Measurements from ENCODE around the gene RAB2B.

DNA sequence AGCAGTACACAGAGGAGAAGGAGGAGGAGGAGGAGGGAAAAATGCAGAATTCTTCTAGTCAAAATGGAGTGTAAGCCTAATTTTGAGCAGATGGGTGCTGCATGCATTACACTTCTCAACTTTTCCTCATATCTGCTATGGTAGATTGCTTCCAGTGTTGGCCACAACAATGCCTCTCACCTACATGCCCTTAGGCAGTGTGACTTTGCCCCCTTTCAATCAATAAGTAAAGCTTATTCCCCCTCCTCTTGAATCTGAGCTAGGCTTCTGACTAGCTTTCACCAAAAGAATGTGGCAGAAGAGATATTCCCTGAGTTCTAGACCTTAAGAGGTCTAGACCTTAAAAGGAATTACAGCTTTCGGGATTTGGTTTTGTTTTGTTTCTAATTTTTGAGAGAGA lies 37.6 kb upstream of the RAB2B start:
- TF ChIP-seq, protein P1, sequence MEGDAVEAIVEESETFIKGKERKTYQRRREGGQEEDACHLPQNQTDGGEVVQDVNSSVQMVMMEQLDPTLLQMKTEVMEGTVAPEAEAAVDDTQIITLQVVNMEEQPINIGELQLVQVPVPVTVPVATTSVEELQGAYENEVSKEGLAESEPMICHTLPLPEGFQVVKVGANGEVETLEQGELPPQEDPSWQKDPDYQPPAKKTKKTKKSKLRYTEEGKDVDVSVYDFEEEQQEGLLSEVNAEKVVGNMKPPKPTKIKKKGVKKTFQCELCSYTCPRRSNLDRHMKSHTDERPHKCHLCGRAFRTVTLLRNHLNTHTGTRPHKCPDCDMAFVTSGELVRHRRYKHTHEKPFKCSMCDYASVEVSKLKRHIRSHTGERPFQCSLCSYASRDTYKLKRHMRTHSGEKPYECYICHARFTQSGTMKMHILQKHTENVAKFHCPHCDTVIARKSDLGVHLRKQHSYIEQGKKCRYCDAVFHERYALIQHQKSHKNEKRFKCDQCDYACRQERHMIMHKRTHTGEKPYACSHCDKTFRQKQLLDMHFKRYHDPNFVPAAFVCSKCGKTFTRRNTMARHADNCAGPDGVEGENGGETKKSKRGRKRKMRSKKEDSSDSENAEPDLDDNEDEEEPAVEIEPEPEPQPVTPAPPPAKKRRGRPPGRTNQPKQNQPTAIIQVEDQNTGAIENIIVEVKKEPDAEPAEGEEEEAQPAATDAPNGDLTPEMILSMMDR (IDR thresholded peaks at IDR 0.05): no peak
- no peak for TF ChIP-seq POLR2A (IDR thresholded peaks at IDR 0.05)

All from lower leg skin (tissue), 3 donors.